Transverse colon (tissue), 4 donors: Measurements from ENCODE around the gene KLHL25.

Experiments
- EP300 ChIP-seq: sonication (generic); formaldehyde crosslinking; IDR thresholded peaks from one replicate; pipeline ENCODE4 v1.6.1; 2017; ENCODE audit warnings: antibody characterized with exemption, low read depth
- POLR2A ChIP-seq: fragments of 450-650 bp; IDR thresholded peaks from one replicate; pipeline ENCODE4 v1.6.1; 2016; ENCODE audit warnings: antibody characterized with exemption, mild to moderate bottlenecking, moderate library complexity
- POLR2AphosphoS5 ChIP-seq, 3 donors: sonication (generic); formaldehyde crosslinking; IDR thresholded peaks; one replicate each; pipeline ENCODE4 v1.6.1; 2016; ENCODE audit warnings: antibody characterized with exemption in 3 of 3
- TF ChIP-seq, protein P1 (sequence below), 5 experiments: fragments of 200-600 bp in 3 of 5; fragments of 450-650 bp in 2 of 5; sonication (generic) in 3 of 5; IDR thresholded peaks; 1 replicate in 2 of 5; 2 replicates in 3 of 5; pipeline ENCODE4 v1.5.1; 2016 to 2017; ENCODE audit warnings: antibody characterized with exemption in 5 of 5, inconsistent platforms in 3 of 5, mild to moderate bottlenecking in 2 of 5, moderate library complexity in 1 of 5

DNA sequence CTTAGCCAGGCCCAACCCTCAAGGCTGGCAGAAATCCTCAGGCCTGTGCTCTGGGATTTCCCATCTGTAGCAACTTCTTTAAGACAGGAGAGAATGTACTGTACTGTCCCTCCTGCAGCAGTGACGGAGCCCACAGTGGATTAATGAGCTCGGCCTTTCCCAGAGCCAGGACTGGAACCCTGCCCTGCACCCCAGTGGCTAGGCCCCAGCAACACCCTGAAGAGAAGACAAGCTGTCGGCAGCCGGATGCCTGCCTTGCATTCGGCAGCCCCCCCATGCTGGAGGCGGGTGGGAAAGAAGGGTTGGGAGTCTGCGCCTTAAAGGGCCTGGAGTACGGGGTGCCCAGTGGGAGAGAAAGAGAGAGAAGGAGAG lies 32.0 kb downstream of the KLHL25 start:
- TF ChIP-seq POLR2A (no peak), EP300 (no peak), POLR2AphosphoS5 (IDR thresholded peaks at IDR 0.05) (no peak)
- TF ChIP-seq, protein P1, sequence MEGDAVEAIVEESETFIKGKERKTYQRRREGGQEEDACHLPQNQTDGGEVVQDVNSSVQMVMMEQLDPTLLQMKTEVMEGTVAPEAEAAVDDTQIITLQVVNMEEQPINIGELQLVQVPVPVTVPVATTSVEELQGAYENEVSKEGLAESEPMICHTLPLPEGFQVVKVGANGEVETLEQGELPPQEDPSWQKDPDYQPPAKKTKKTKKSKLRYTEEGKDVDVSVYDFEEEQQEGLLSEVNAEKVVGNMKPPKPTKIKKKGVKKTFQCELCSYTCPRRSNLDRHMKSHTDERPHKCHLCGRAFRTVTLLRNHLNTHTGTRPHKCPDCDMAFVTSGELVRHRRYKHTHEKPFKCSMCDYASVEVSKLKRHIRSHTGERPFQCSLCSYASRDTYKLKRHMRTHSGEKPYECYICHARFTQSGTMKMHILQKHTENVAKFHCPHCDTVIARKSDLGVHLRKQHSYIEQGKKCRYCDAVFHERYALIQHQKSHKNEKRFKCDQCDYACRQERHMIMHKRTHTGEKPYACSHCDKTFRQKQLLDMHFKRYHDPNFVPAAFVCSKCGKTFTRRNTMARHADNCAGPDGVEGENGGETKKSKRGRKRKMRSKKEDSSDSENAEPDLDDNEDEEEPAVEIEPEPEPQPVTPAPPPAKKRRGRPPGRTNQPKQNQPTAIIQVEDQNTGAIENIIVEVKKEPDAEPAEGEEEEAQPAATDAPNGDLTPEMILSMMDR (IDR thresholded peaks at IDR 0.05), result no peak
